GM21528 (cell line): Measurements from ENCODE around the gene PSMD14.
"Not testable (repeated sequence)": the region's sequence is repeated elsewhere in the genome, so short reads cannot be mapped to it uniquely, and the experiment has no call there.

Experiments
- ATAC-seq: cut with Tn5 transposase; IDR thresholded peaks from one replicate; pipeline ENCODE4 v1.9.1; 2021; ENCODE audit warnings: mild to moderate bottlenecking, moderate library complexity; ENCODE audit not compliant: unreplicated experiment, low FRiP score

PSMD14 gene

GRCh38 chr2:161332371-161332967 is 24.2 kb downstream of the PSMD14 start:
- ATAC-seq, result no peak

GRCh38 chr2:161335626-161336025 is 27.4 kb downstream of the PSMD14 start:
- no peak for ATAC-seq

- no peak for ATAC-seq
Observed at GRCh38 chr2:161337247-161337646, 29.0 kb downstream of the PSMD14 start.

GRCh38 chr2:161339532-161339931 is 31.3 kb downstream of the PSMD14 start:
- not testable (repeated sequence) for ATAC-seq

GRCh38 chr2:161340930-161341413 is 32.7 kb downstream of the PSMD14 start:
- not testable (repeated sequence) for ATAC-seq

GRCh38 chr2:161343235-161343634 is 35.0 kb downstream of the PSMD14 start:
- ATAC-seq, result no peak

- ATAC-seq, result no peak
Observed at GRCh38 chr2:161344692-161345091, 36.5 kb downstream of the PSMD14 start.

- ATAC-seq, result no peak
Observed at GRCh38 chr2:161351678-161352077, 43.5 kb downstream of the PSMD14 start.

- no peak for ATAC-seq
Observed at GRCh38 chr2:161352719-161353118, 44.5 kb downstream of the PSMD14 start.

- no peak for ATAC-seq
Observed at GRCh38 chr2:161353543-161353942, 45.3 kb downstream of the PSMD14 start.

GRCh38 chr2:161354106-161354505 is 45.9 kb downstream of the PSMD14 start:
- ATAC-seq, result no peak

GRCh38 chr2:161355106-161355505 is 46.9 kb downstream of the PSMD14 start:
- ATAC-seq, result no peak

GRCh38 chr2:161355983-161356382 is 47.8 kb downstream of the PSMD14 start:
- no peak for ATAC-seq

- ATAC-seq, result no peak
Observed at GRCh38 chr2:161357097-161357496, 48.9 kb downstream of the PSMD14 start.

GRCh38 chr2:161358838-161359237 is 50.6 kb downstream of the PSMD14 start:
- no peak for ATAC-seq

- ATAC-seq, result not testable (repeated sequence)
Observed at GRCh38 chr2:161360095-161360654, 52.0 kb downstream of the PSMD14 start.

GRCh38 chr2:161362568-161363166 is 54.4 kb downstream of the PSMD14 start:
- ATAC-seq, result no peak

- no peak for ATAC-seq
Observed at GRCh38 chr2:161367675-161368074, 59.5 kb downstream of the PSMD14 start.

GRCh38 chr2:161369311-161369710 is 61.1 kb downstream of the PSMD14 start:
- no peak for ATAC-seq

- no peak for ATAC-seq
Observed at GRCh38 chr2:161370981-161371380, 62.8 kb downstream of the PSMD14 start.

GRCh38 chr2:161371869-161372268 is 63.6 kb downstream of the PSMD14 start:
- no peak for ATAC-seq

- no peak for ATAC-seq
Observed at GRCh38 chr2:161373942-161374341, 65.7 kb downstream of the PSMD14 start.
